GM04503 (cell line): ENCODE measurements around the gene RICTOR.

Source experiments
- DNase-seq: peaks from one replicate; pipeline ENCODE4 v3.0.0-alpha.2; 2012; ENCODE audit warnings: low read depth

The RICTOR gene

DNA sequence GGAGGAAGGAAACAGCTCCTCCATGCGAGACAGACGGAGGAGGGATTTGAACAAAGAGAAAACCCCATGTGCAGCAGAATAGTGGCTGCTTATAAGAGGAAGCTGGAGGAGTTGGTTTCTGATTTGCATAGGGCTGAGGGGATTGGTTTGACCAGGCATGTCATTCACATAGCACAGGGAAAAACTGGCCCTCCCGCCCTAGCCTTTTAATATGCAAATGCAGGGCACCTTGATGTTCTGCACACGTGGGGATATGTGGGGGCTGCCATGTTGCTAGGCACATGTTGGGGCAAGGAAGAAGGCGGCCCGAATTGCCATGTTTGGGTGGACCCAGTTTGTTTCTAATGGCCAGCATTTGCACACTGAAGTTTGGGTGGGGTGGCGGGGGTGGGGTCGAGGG lies 186.2 kb downstream of the RICTOR start:
- DNase-seq = no peak
